ENCODE data around the gene IL26.
"Not testable (repeated sequence)": the region's sequence is repeated elsewhere in the genome, so short reads cannot be mapped to it uniquely, and the experiment has no call there.

IL26 gene

GRCh38 chr12:68176257-68176656, 49.4 kb downstream of the IL26 start:
- H4K8ac ChIP-seq (ENCODE audit: low read depth, low read length) = no peak overlapping the region
- no peak overlapping the region for H3K9ac ChIP-seq (ENCODE audit: low read length)
- H3K23ac ChIP-seq (ENCODE audit: low read length) = no peak overlapping the region
- H3K4me1 ChIP-seq (ENCODE audit: control insufficient read depth in 1 of 2, insufficient read depth in 2 of 2, low read length in 2 of 2) = peaks cover 2% of the 10 kb centered on the region in 2 experiments
- no peak overlapping the region for H4K91ac ChIP-seq (ENCODE audit: low read depth, low read length)
- H3K4me3 ChIP-seq (ENCODE audit: low read depth, low read length) = no peak overlapping the region
- H3K9me3 ChIP-seq (ENCODE audit: insufficient read depth, low read depth, low read length) = no peaks in the 10 kb centered on the region
- H3K27ac ChIP-seq (ENCODE audit: low read depth, low read length) = no peak overlapping the region
- no peaks in the 10 kb centered on the region for H3K79me1 ChIP-seq (ENCODE audit: low read length)
- no peaks in the 10 kb centered on the region for H3K36me3 ChIP-seq (ENCODE audit: control insufficient read depth in 1 of 2, insufficient read depth in 2 of 2, low read length in 2 of 2)
- H3K79me2 ChIP-seq (ENCODE audit: control insufficient read depth, insufficient read depth, low read length, poor library complexity) = no peaks in the 10 kb centered on the region
- H3K27me3 ChIP-seq (ENCODE audit: insufficient read depth, low read length) = no peaks in the 10 kb centered on the region
- DNase-seq = no peak
- H2BK12ac ChIP-seq (ENCODE audit: low read length) = no peak overlapping the region
- H3K18ac ChIP-seq (ENCODE audit: low read length) = no peak overlapping the region
- H2AFZ ChIP-seq (ENCODE audit: insufficient read depth, low read length, poor library complexity) = no peak overlapping the region
- no peak overlapping the region for H2AK5ac ChIP-seq (ENCODE audit: low read length)
- no peak overlapping the region for H3K4me2 ChIP-seq (ENCODE audit: low read length)
- H2BK5ac ChIP-seq (ENCODE audit: low read depth, low read length, poor library complexity) = no peak overlapping the region
- no peak overlapping the region for H2BK120ac ChIP-seq (ENCODE audit: insufficient read depth, low read length, poor library complexity)
- H4K12ac ChIP-seq (ENCODE audit: low read depth, low read length) = no peak overlapping the region
- H3K14ac ChIP-seq (ENCODE audit: low read length) = no peak overlapping the region
- H3K4ac ChIP-seq (ENCODE audit: low read depth, low read length) = no peak overlapping the region

- Histone ChIP-seq H3K9me3 (ENCODE audit: insufficient read depth, low read depth, low read length) (no peaks in the 10 kb centered on the region), H2BK5ac (ENCODE audit: low read depth, low read length, poor library complexity) (no peak overlapping the region), H3K14ac (ENCODE audit: low read length) (no peak overlapping the region), H3K27me3 (ENCODE audit: insufficient read depth, low read length) (no peaks in the 10 kb centered on the region), H2AFZ (ENCODE audit: insufficient read depth, low read length, poor library complexity) (no peak overlapping the region), H3K79me2 (ENCODE audit: control insufficient read depth, insufficient read depth, low read length, poor library complexity) (no peaks in the 10 kb centered on the region), H3K18ac (ENCODE audit: low read length) (no peak overlapping the region), H3K79me1 (ENCODE audit: low read length) (no peaks in the 10 kb centered on the region), H3K9ac (ENCODE audit: low read length) (no peak overlapping the region), H4K8ac (ENCODE audit: low read depth, low read length) (no peak overlapping the region), H4K12ac (ENCODE audit: low read depth, low read length) (no peak overlapping the region), H3K4ac (ENCODE audit: low read depth, low read length) (no peak overlapping the region), H3K27ac (ENCODE audit: low read depth, low read length) (no peak overlapping the region), H3K4me1 (ENCODE audit: control insufficient read depth in 1 of 2, insufficient read depth in 2 of 2, low read length in 2 of 2) (peaks cover 2% of the 10 kb centered on the region in 2 experiments), H2BK120ac (ENCODE audit: insufficient read depth, low read length, poor library complexity) (no peak overlapping the region), H2AK5ac (ENCODE audit: low read length) (no peak overlapping the region), H3K4me3 (ENCODE audit: low read depth, low read length) (no peak overlapping the region), H3K23ac (ENCODE audit: low read length) (no peak overlapping the region), H3K36me3 (ENCODE audit: control insufficient read depth in 1 of 2, insufficient read depth in 2 of 2, low read length in 2 of 2) (no peaks in the 10 kb centered on the region), H2BK12ac (ENCODE audit: low read length) (no peak overlapping the region), H3K4me2 (ENCODE audit: low read length) (no peak overlapping the region), H4K91ac (ENCODE audit: low read depth, low read length) (no peak overlapping the region)
- no CpG with 5 or more reads among the region's 4 CpGs for WGBS (ENCODE audit: extremely low coverage, insufficient coverage, insufficient read length)
- peak in 1 of 2 donors; percentile 5 for DNase-seq
Observed at GRCh38 chr12:68175557-68176061, 50.0 kb downstream of the IL26 start.

GRCh38 chr12:68174761-68175160, 50.8 kb downstream of the IL26 start:
- H3K79me2 ChIP-seq (ENCODE audit: control insufficient read depth, insufficient read depth, low read length, poor library complexity); H2BK12ac ChIP-seq (ENCODE audit: low read length); DNase-seq; H2AK5ac ChIP-seq (ENCODE audit: low read length); H3K27ac ChIP-seq (ENCODE audit: low read depth, low read length); H3K14ac ChIP-seq (ENCODE audit: low read length); H3K4ac ChIP-seq (ENCODE audit: low read depth, low read length); H2BK5ac ChIP-seq (ENCODE audit: low read depth, low read length, poor library complexity); H2BK120ac ChIP-seq (ENCODE audit: insufficient read depth, low read length, poor library complexity); H3K9ac ChIP-seq (ENCODE audit: low read length); H3K79me1 ChIP-seq (ENCODE audit: low read length); H3K4me2 ChIP-seq (ENCODE audit: low read length); H3K9me3 ChIP-seq (ENCODE audit: insufficient read depth, low read depth, low read length); H3K23ac ChIP-seq (ENCODE audit: low read length); H4K8ac ChIP-seq (ENCODE audit: low read depth, low read length); H2AFZ ChIP-seq (ENCODE audit: insufficient read depth, low read length, poor library complexity); H3K27me3 ChIP-seq (ENCODE audit: insufficient read depth, low read length); H4K91ac ChIP-seq (ENCODE audit: low read depth, low read length); H4K12ac ChIP-seq (ENCODE audit: low read depth, low read length); H3K18ac ChIP-seq (ENCODE audit: low read length); H3K4me1 ChIP-seq (ENCODE audit: control insufficient read depth in 1 of 2, insufficient read depth in 2 of 2, low read length in 2 of 2); H3K4me3 ChIP-seq (ENCODE audit: low read depth, low read length); H3K36me3 ChIP-seq (ENCODE audit: control insufficient read depth in 1 of 2, insufficient read depth in 2 of 2, low read length in 2 of 2): not testable (repeated sequence)
- WGBS (ENCODE audit: extremely low coverage, insufficient coverage, insufficient read length) = no CpG with 5 or more reads among the region's 3 CpGs

GRCh38 chr12:68173792-68174191, 51.8 kb downstream of the IL26 start:
- no peak overlapping the region for H4K12ac ChIP-seq (ENCODE audit: low read depth, low read length)
- no peak overlapping the region for H3K27ac ChIP-seq (ENCODE audit: low read depth, low read length)
- H3K14ac ChIP-seq (ENCODE audit: low read length) = no peak overlapping the region
- H3K4ac ChIP-seq (ENCODE audit: low read depth, low read length) = no peak overlapping the region
- no peak overlapping the region for H2BK5ac ChIP-seq (ENCODE audit: low read depth, low read length, poor library complexity)
- H3K27me3 ChIP-seq (ENCODE audit: insufficient read depth, low read length) = no peaks in the 10 kb centered on the region
- H3K4me2 ChIP-seq (ENCODE audit: low read length) = no peak overlapping the region
- no peaks in the 10 kb centered on the region for H3K9me3 ChIP-seq (ENCODE audit: insufficient read depth, low read depth, low read length)
- no peak overlapping the region for H3K23ac ChIP-seq (ENCODE audit: low read length)
- no peak overlapping the region for H4K91ac ChIP-seq (ENCODE audit: low read depth, low read length)
- no peaks in the 10 kb centered on the region for H3K4me1 ChIP-seq (ENCODE audit: control insufficient read depth in 1 of 2, insufficient read depth in 2 of 2, low read length in 2 of 2)
- H3K79me2 ChIP-seq (ENCODE audit: control insufficient read depth, insufficient read depth, low read length, poor library complexity) = no peaks in the 10 kb centered on the region
- no peak overlapping the region for H2AK5ac ChIP-seq (ENCODE audit: low read length)
- no peak for DNase-seq
- H3K9ac ChIP-seq (ENCODE audit: low read length) = no peak overlapping the region
- no peak overlapping the region for H4K8ac ChIP-seq (ENCODE audit: low read depth, low read length)
- H3K18ac ChIP-seq (ENCODE audit: low read length) = no peak overlapping the region
- H3K36me3 ChIP-seq (ENCODE audit: control insufficient read depth in 1 of 2, insufficient read depth in 2 of 2, low read length in 2 of 2) = no peaks in the 10 kb centered on the region
- H2AFZ ChIP-seq (ENCODE audit: insufficient read depth, low read length, poor library complexity) = no peak overlapping the region
- H3K4me3 ChIP-seq (ENCODE audit: low read depth, low read length) = no peak overlapping the region
- H3K79me1 ChIP-seq (ENCODE audit: low read length) = no peaks in the 10 kb centered on the region
- no peak overlapping the region for H2BK120ac ChIP-seq (ENCODE audit: insufficient read depth, low read length, poor library complexity)
- no peak overlapping the region for H2BK12ac ChIP-seq (ENCODE audit: low read length)

All from trophoblast cell (in vitro differentiated cells and primary cell).